A673 (cell line): ENCODE results near the gene CSPG4. TPM values are rescaled to one million over a fixed set of nuclear protein-coding genes. Genes with fewer than 3 reads are reported as not detected.
A peak's percentile ranks its signal among the peaks of the same experiment; 100 is the strongest.

ENCODE experiments used
- BruUV-seq: library from RNA; stranded (reverse); fragments of 400-500 nt; replicated peaks from 2 replicates; lab custom pipeline; 2021; lab: Mats Ljungman, UMichigan
- CTCF ChIA-PET: fragments of 300-600 bp; sonication (Branson Sonifier 250); formaldehyde crosslinking; loops from one replicate; lab custom pipeline; 2022; ENCODE audit warnings: antibody characterized with exemption; lab: Charles Lee
- POLR2A ChIA-PET: fragments of 300-600 bp; sonication (Branson Sonifier 250); formaldehyde crosslinking; loops from one replicate; lab custom pipeline; 2022; ENCODE audit warnings: antibody characterized with exemption; ENCODE audit not compliant: low non-redundant PET; lab: Charles Lee
- DNase-seq: peaks from one replicate; pipeline ENCODE4 v3.0.0-alpha.2; 2015; ENCODE audit warnings: low spot score
- H3K27ac ChIP-seq: fragments of 200-600 bp; sonication (generic); 2 replicates; pipeline ENCODE4 v1.5.1; 2016; ENCODE audit warnings: mixed run types, low read depth, mild to moderate bottlenecking, mixed read lengths, antibody characterized with exemption, low read length; ENCODE audit not compliant: poor library complexity, severe bottlenecking
- H3K27me3 ChIP-seq: fragments of 200-600 bp; sonication (generic); replicated peaks from 2 replicates; pipeline ENCODE4 v1.6.1; 2017; ENCODE audit warnings: mixed run types, low read depth, mild to moderate bottlenecking, mixed read lengths, antibody characterized with exemption, low read length; ENCODE audit not compliant: insufficient read depth, poor library complexity
- H3K36me3 ChIP-seq: fragments of 200-600 bp; sonication (generic); 2 replicates; pipeline ENCODE4 v1.6.1; 2016; ENCODE audit warnings: mixed run types, mild to moderate bottlenecking, mixed read lengths, antibody characterized with exemption, low read length; ENCODE audit not compliant: insufficient read depth, poor library complexity, severe bottlenecking
- H3K4me1 ChIP-seq: fragments of 200-600 bp; sonication (generic); 2 replicates; pipeline ENCODE4 v1.6.1; 2017; ENCODE audit warnings: mixed run types, mild to moderate bottlenecking, mixed read lengths, antibody characterized with exemption, low read length; ENCODE audit not compliant: insufficient read depth, poor library complexity, severe bottlenecking
- H3K4me3 ChIP-seq: fragments of 200-600 bp; sonication (generic); 2 replicates; pipeline ENCODE4 v1.5.1; 2016; ENCODE audit warnings: low read depth, mixed run types, mild to moderate bottlenecking, mixed read lengths, low read length; ENCODE audit not compliant: poor library complexity, severe bottlenecking
- H3K9me3 ChIP-seq: fragments of 200-600 bp; sonication (generic); 2 replicates; pipeline ENCODE4 v1.6.1; 2016; ENCODE audit warnings: mixed run types, low read depth, mild to moderate bottlenecking, mixed read lengths, antibody characterized with exemption, low read length; ENCODE audit not compliant: poor library complexity, severe bottlenecking
- EZH2 ChIP-seq: fragments of 200-600 bp; sonication (generic); IDR thresholded peaks from 2 replicates; pipeline ENCODE4 v1.6.1; 2017; ENCODE audit warnings: borderline replicate concordance, low read depth, mild to moderate bottlenecking, mixed read lengths, antibody characterized with exemption, low read length; ENCODE audit not compliant: poor library complexity, severe bottlenecking
- intact Hi-C: fragments of 100-400 bp; cut with micrococcal nuclease; formaldehyde crosslinking; loops from one replicate; pipeline ENCODE4 v1.10.0; 2022; ENCODE audit not compliant: unreplicated experiment
- total RNA-seq: library from RNA; stranded (reverse); gene quantifications from 2 replicates; pipeline ENCODE4 v1.2.3, GENCODE V29; 2021
- TF ChIP-seq, protein P1 (sequence below): fragments of 300-800, 200-600 bp; sonication (generic); conservative IDR thresholded peaks from 2 replicates; pipeline ENCODE4 v1.5.1; 2017; ENCODE audit warnings: low read depth, mild to moderate bottlenecking, antibody characterized with exemption, low read length, moderate library complexity, mixed read lengths

The CSPG4 gene
- total RNA-seq, 1 experiment from 2014 or later: 0.11 TPM

DNA sequence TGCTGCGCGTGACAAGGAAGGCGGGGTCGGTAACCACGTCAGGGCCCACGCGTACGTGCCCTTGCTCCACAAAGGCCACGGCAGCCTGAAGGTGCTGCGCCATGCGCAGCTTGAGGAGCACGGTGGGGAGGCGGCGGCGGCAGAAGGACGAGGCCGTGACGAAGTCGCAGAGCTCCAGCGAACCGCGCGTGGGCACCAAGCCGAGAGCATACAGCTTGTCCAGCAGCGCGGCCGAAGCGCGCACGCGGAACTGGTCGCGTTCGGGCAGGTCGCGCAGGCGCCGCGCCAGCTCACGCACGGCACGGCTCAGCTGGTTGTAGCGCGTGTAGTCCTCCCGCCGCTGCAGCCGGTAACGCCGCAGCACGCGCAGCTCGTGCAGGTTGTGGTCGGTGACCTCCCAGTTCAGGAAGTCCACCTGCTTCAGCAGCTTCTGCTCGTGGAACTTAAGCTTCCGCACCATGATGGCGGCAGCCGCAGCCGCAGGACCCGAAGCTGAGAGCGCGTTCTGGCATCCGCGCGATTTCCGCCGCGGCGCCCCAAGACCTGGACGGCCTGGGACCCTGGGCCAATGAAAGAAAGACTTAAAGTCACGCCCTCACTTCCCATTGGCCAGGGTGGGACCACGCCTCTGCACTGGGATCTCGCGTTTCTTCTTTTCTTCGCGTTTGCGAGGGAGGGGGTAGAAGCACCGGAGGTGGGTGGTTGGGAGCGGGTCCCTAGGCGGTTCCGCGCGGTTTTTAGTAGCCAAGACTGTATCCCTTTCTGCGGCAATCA is 72.8 kb downstream of the CSPG4 start, which contains the start of gene IMP3:
Gene IMP3 (minus strand): TSS at position 516 of the 774 bp plus-strand sequence. CDS start 56 bp downstream, at position 460.
- TF ChIP-seq EZH2: no peak
- TF ChIP-seq, protein P1, sequence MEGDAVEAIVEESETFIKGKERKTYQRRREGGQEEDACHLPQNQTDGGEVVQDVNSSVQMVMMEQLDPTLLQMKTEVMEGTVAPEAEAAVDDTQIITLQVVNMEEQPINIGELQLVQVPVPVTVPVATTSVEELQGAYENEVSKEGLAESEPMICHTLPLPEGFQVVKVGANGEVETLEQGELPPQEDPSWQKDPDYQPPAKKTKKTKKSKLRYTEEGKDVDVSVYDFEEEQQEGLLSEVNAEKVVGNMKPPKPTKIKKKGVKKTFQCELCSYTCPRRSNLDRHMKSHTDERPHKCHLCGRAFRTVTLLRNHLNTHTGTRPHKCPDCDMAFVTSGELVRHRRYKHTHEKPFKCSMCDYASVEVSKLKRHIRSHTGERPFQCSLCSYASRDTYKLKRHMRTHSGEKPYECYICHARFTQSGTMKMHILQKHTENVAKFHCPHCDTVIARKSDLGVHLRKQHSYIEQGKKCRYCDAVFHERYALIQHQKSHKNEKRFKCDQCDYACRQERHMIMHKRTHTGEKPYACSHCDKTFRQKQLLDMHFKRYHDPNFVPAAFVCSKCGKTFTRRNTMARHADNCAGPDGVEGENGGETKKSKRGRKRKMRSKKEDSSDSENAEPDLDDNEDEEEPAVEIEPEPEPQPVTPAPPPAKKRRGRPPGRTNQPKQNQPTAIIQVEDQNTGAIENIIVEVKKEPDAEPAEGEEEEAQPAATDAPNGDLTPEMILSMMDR: no peak
- H3K27me3 ChIP-seq: no peaks in the 10 kb centered on the region
- intact Hi-C loops: loop anchor here (5.0 kb wide), 1 partner anchor 188 kb away; the partner anchor contains the start of gene SIN3A
- DNase-seq: peak; percentile 99
- H3K36me3 ChIP-seq: peaks cover 9% of the 10 kb centered on the region
- no peaks in the 10 kb centered on the region for H3K9me3 ChIP-seq
- ChIA-PET POLR2A (interaction anchor here (0.6 kb wide), 1 partner anchor 132 kb away, joined by 28 read pairs; no protein-coding TSS in a partner anchor), CTCF (interaction anchor here (1.0 to 2.8 kb wide), 2 partner anchors 264 to 272 kb away, joined by 3 to 13 read pairs; partner anchors contain the start of gene MAN2C1)
- peak within 1 kb of the TSS; percentile 75 for H3K4me3 ChIP-seq
- peak within 1 kb of the TSS; percentile 88 for H3K27ac ChIP-seq
- H3K4me1 ChIP-seq: peaks cover 15% of the 10 kb centered on the region
- BruUV-seq: no TSS peak

DNA sequence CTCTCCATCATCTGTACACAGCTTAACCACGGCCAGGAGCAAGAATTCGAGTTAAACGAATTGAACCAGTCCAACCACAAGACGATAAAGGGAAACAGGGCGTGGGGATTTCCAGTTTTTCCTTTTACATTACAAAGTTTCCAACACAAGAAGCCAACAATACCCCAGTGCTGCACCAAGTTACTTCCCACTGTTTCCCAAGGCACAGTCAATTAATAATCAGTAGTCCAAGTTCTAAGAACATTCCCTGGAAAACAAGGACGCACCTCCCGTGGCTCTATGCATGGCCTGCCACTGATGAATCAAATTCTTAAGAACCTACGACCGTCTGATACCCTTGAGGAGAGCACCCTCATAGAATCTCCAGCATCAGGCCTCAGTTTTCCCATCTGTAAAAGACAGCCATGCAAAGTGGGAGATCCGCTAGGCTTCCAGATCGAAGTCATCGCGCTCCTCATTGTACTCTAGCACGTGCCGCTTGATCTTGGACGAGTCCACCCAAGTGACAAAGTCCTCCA is 73.4 kb downstream of the CSPG4 start:
- peak overlapping the region; percentile 88 for H3K27ac ChIP-seq
- POLR2A ChIA-PET: interaction anchor here (0.6 kb wide), 1 partner anchor 132 kb away, joined by 28 read pairs; no protein-coding TSS in a partner anchor
- H3K36me3 ChIP-seq: peaks cover 9% of the 10 kb centered on the region
- intact Hi-C loops: no loop called here
- no peak for TF ChIP-seq EZH2
- TF ChIP-seq, protein P1: no peak
- H3K4me1 ChIP-seq: peaks cover 15% of the 10 kb centered on the region
- H3K27me3 ChIP-seq: no peaks in the 10 kb centered on the region
- no peaks in the 10 kb centered on the region for H3K9me3 ChIP-seq
- CTCF ChIA-PET: interaction anchor here (1.0 to 2.8 kb wide), 2 partner anchors 263 to 271 kb away, joined by 3 to 13 read pairs; partner anchors contain the start of gene MAN2C1
- DNase-seq: no peak
- BruUV-seq: TSS peak; percentile 74
- peak overlapping the region; percentile 75 for H3K4me3 ChIP-seq

DNA sequence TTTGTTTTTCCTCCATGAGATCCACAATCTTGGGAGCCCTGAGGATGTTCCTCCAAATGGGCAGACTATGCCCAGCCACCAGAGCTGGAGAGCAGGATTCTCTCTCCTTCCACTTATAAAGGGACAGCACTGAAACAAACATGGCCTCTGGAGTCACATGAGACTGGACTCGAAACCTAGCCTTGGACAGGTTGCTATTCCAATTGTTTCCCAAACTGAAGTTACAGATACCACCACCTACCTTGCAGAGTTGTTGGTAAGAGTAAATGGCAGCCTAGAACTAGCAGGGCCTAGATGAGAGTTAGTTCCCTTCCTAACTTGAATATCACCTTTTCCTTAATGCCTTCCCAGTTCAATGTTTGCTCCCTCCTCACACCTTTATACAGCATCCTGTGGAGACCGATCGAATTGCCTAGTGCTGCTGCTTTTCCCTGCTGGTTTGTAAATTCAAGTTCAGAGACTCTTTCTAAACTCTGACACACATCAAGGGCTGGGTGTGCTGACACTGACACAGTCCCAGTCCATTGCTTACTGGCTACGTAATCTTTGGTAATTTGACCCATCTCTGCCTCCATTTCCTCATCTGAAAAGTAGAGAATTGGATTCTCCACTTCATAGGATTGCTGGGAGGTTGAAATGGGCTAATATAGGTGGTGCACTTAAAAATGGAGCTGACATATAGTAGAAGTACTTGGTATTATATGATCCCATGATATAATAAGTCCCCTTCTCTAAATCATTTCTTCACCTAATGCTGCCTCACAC is 75.2 kb downstream of the CSPG4 start:
- intact Hi-C loops: no loop called here
- H3K4me3 ChIP-seq: peak overlapping the region; percentile 75
- no peak for DNase-seq
- peaks cover 9% of the 10 kb centered on the region for H3K36me3 ChIP-seq
- no TSS peak for BruUV-seq
- no peaks in the 10 kb centered on the region for H3K9me3 ChIP-seq
- POLR2A ChIA-PET: no interaction called here
- no peaks in the 10 kb centered on the region for H3K27me3 ChIP-seq
- CTCF ChIA-PET: interaction anchor here (0.7 to 1.3 kb wide), 4 partner anchors 17 to 269 kb away, joined by 4 to 14 read pairs (median 6); no protein-coding TSS in a partner anchor
- peak overlapping the region; percentile 59 for H3K27ac ChIP-seq
- no peak for TF ChIP-seq EZH2
- TF ChIP-seq, protein P1: no peak
- H3K4me1 ChIP-seq: peaks cover 15% of the 10 kb centered on the region
